ENCODE results near the gene NSL1. TPM values are rescaled to one million over a fixed set of nuclear protein-coding genes. Genes with fewer than 3 reads are reported as not detected.
A peak's percentile ranks its signal among the peaks of the same experiment; 100 is the strongest.

Gene NSL1
- total RNA-seq, 2 experiments from 2014 or later, result 21.2 to 23.7 TPM

DNA sequence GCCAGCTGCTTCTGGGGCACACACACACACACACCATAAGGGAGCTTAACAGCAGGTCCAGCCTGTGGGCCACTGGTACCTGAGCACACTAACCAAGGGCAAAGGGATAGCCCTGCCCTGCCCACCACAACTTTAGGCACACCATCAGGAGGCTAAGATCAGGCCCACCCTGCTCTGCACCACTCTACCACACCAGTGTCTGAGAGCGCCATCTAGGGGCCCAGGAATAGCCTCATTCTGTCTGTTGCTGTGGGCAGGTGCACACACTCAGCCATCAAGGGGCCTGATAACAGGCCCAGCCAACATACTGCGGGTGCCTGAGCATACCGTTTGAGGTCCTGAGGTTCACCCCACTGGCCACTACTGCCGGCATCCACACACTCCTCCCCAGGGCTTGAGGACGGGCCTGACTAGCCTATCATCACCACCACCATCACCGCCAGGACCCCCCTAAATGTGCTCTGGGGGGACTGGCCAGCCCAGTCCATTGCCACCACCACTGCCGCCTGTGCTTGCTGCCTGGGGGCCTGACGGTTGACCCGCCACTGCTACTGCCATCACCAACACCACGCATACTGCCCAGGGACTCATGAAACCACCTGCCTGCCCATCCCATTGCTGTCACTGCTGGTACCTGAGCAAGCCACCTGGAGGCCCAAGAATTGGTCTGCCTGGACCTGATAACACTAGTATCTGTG, 31.3 kb downstream of the NSL1 start:
- peak; percentile 75 for DNase-seq
- H3K27ac Mint-ChIP-seq, result no peak overlapping the region
- intact Hi-C loops (cut with micrococcal nuclease), result loop anchor here (1.0 to 5.0 kb wide), 3 partner anchors 61 to 283 kb away; partner anchors contain the start of gene BATF3
- no peak overlapping the region for H3K4me3 Mint-ChIP-seq
- H3K4me1 Mint-ChIP-seq (ENCODE audit: low read depth), result peaks cover 13% of the 10 kb centered on the region
- H3K36me3 Mint-ChIP-seq (ENCODE audit: low read depth), result peaks cover 11% of the 10 kb centered on the region
- H3K9me3 Mint-ChIP-seq, result no peaks in the 10 kb centered on the region
- CTCF ChIA-PET, result interaction anchor here (0.5 to 2.5 kb wide), 9 partner anchors 9 to 346 kb away, joined by 3 to 10 read pairs (median 5); no protein-coding TSS in a partner anchor
- no peaks in the 10 kb centered on the region for H3K27me3 Mint-ChIP-seq (ENCODE audit: low read depth)

DNA sequence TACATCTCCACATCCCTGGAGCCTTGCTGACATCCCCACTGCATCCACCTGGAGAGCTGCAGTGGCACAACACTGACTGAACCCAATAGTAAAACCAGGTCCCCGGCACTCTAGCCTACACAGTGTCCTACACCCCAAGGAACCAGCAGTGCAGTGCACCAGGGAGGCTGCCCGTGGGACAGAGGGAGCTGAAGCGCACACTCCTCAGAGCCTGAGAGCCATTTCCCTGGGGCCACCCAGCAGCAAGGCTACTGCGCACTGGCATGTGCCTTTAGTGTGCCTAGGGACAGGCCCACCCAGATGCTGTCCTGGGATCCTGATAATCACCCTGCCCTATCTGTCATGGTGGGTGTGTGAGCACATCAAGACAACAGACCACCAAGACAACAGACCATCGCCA, 31.9 kb downstream of the NSL1 start:
- Mint-ChIP-seq H3K27me3 (ENCODE audit: low read depth) (no peaks in the 10 kb centered on the region), H3K4me3 (no peak overlapping the region), H3K27ac (no peak overlapping the region), H3K9me3 (no peaks in the 10 kb centered on the region), H3K4me1 (ENCODE audit: low read depth) (peaks cover 12% of the 10 kb centered on the region), H3K36me3 (ENCODE audit: low read depth) (peaks cover 5% of the 10 kb centered on the region)
- intact Hi-C loops (cut with micrococcal nuclease), result loop anchor here (1.0 to 5.0 kb wide), 3 partner anchors 60 to 282 kb away; partner anchors contain the start of gene BATF3
- DNase-seq, result no peak
- CTCF ChIA-PET, result interaction anchor here (0.5 to 2.5 kb wide), 7 partner anchors 9 to 347 kb away, joined by 3 to 10 read pairs (median 4); no protein-coding TSS in a partner anchor

DNA sequence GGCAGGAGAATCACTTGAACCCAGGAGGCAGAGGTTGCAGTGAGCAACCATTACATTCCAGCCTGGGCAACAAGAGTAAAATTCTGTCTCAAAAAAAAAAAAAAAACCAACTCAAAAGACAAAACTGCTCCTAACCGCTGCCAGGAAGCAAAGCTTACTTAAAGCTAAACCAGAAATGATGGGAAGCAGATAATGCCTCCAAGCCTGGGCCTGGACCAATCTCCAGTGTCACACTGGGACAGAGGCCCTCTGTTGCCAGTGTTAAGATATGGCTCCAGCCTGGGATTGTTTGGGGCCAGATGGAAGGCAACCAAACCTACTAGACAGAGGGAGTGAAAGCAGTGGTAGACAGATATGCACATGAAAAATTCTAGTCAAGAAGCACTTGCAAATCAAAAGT, 36.9 kb downstream of the NSL1 start:
- H3K27me3 Mint-ChIP-seq (ENCODE audit: low read depth), result no peaks in the 10 kb centered on the region
- H3K4me3 Mint-ChIP-seq, result no peak overlapping the region
- no peaks in the 10 kb centered on the region for H3K9me3 Mint-ChIP-seq
- H3K36me3 Mint-ChIP-seq (ENCODE audit: low read depth), result peaks cover 4% of the 10 kb centered on the region
- H3K4me1 Mint-ChIP-seq (ENCODE audit: low read depth), result peaks cover 40% of the 10 kb centered on the region
- intact Hi-C loops (cut with micrococcal nuclease), result loop anchor here (2.0 kb wide), 1 partner anchor 14 kb away; no protein-coding TSS in a partner anchor
- DNase-seq, result no peak
- CTCF ChIA-PET, result interaction anchor here (0.9 to 2.1 kb wide), 3 partner anchors 21 to 90 kb away, joined by 4 to 9 read pairs (median 6); no protein-coding TSS in a partner anchor
- no peak overlapping the region for H3K27ac Mint-ChIP-seq

DNA sequence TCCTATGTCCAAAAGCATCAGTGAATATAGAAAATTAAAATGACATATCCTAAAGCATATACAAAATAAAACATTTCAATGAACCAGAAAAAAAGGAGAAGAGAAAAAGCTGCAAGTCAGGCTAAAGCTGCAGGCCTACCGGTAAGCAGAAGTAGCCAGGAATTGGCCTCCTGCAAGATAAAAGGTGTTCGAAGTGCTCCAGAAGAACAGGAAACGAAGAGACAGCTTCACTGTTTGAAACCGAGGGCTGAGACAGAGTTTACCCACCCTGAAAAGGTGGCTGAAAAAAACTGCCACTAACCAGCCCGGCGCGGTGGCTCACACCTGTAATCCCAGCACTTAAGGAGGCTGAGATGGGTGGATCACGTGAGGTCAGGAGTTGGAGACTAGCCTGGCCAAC, 37.4 kb downstream of the NSL1 start:
- intact Hi-C loops (cut with micrococcal nuclease), result loop anchor here (2.0 kb wide), 1 partner anchor 13 kb away; no protein-coding TSS in a partner anchor
- no peak overlapping the region for H3K4me3 Mint-ChIP-seq
- DNase-seq, result peak; percentile 20
- no peaks in the 10 kb centered on the region for H3K9me3 Mint-ChIP-seq
- peaks cover 4% of the 10 kb centered on the region for H3K36me3 Mint-ChIP-seq (ENCODE audit: low read depth)
- H3K27me3 Mint-ChIP-seq (ENCODE audit: low read depth), result no peaks in the 10 kb centered on the region
- H3K4me1 Mint-ChIP-seq (ENCODE audit: low read depth), result peaks cover 44% of the 10 kb centered on the region
- H3K27ac Mint-ChIP-seq, result no peak overlapping the region
- CTCF ChIA-PET, result interaction anchor here (0.9 to 2.1 kb wide), 5 partner anchors 15 to 89 kb away, joined by 3 to 9 read pairs (median 4); no protein-coding TSS in a partner anchor

DNA sequence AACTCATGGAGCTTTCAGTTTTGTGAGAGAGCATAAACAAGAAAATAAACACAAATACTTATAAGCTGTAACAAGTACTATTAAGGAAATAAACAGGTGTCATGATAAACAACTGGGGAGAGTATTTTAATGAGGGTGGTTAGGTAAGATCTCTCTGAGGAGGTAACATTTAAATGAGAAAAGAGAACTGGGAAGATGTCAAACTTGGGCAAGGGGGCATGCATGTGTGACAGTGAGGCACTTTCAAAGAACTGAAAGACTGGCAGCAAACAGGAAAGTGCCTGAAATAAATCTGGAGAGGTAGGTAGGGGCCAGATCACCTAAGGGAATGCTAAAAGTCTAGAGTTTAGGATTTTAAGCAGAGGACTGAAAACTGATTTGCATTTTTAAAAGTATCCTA, 37.8 kb downstream of the NSL1 start:
- H3K9me3 Mint-ChIP-seq, result no peaks in the 10 kb centered on the region
- DNase-seq, result no peak
- CTCF ChIA-PET, result interaction anchor here (0.6 to 1.7 kb wide), 10 partner anchors 10 to 296 kb away, joined by 3 to 6 read pairs (median 3); partner anchors contain the start of genes NSL1 and TATDN3
- H3K27me3 Mint-ChIP-seq (ENCODE audit: low read depth), result no peaks in the 10 kb centered on the region
- peaks cover 44% of the 10 kb centered on the region for H3K4me1 Mint-ChIP-seq (ENCODE audit: low read depth)
- H3K27ac Mint-ChIP-seq, result no peak overlapping the region
- H3K36me3 Mint-ChIP-seq (ENCODE audit: low read depth), result peaks cover 4% of the 10 kb centered on the region
- no peak overlapping the region for H3K4me3 Mint-ChIP-seq
- intact Hi-C loops (cut with micrococcal nuclease), result loop anchor here (2.0 kb wide), 2 partner anchors 13 to 53 kb away; no protein-coding TSS in a partner anchor

DNA sequence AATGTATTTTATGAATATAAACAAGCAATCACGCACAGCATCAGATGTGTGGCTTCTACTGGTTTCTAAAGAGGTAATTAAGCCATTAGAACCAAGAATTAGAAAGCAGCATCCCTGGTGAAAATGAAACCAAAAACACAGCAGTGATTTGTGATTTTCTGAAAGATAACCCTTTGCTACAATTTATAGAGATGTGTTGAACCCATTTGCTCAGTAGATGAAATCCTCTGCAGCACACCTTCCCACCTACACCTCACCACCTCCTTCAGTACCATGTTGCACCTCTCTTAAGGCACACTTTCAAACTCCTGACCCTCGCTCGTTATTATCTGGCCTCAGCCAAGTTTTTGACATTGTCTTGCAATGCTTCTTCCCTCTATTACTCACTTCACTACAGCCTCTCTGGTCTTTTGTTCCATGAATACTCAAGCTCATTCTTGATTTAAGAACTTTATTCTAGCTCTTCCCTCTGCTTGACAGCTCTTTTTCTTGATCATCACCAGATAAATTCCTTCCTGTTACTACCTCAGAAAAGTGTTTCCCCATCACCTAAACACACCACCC, 38.6 kb downstream of the NSL1 start:
- DNase-seq, result no peak
- intact Hi-C loops (cut with micrococcal nuclease), result loop anchor here (1.0 to 2.0 kb wide), 3 partner anchors 16 to 52 kb away; no protein-coding TSS in a partner anchor
- H3K4me3 Mint-ChIP-seq, result peak overlapping the region; percentile 8
- H3K27ac Mint-ChIP-seq, result peak overlapping the region; percentile 15
- CTCF ChIA-PET, result interaction anchor here (0.6 to 1.8 kb wide), 13 partner anchors 9 to 297 kb away, joined by 3 to 6 read pairs (median 3); partner anchors contain the start of genes NSL1 and TATDN3
- no peaks in the 10 kb centered on the region for H3K27me3 Mint-ChIP-seq (ENCODE audit: low read depth)
- no peaks in the 10 kb centered on the region for H3K9me3 Mint-ChIP-seq
- peaks cover 44% of the 10 kb centered on the region for H3K4me1 Mint-ChIP-seq (ENCODE audit: low read depth)
- peaks cover 4% of the 10 kb centered on the region for H3K36me3 Mint-ChIP-seq (ENCODE audit: low read depth)

DNA sequence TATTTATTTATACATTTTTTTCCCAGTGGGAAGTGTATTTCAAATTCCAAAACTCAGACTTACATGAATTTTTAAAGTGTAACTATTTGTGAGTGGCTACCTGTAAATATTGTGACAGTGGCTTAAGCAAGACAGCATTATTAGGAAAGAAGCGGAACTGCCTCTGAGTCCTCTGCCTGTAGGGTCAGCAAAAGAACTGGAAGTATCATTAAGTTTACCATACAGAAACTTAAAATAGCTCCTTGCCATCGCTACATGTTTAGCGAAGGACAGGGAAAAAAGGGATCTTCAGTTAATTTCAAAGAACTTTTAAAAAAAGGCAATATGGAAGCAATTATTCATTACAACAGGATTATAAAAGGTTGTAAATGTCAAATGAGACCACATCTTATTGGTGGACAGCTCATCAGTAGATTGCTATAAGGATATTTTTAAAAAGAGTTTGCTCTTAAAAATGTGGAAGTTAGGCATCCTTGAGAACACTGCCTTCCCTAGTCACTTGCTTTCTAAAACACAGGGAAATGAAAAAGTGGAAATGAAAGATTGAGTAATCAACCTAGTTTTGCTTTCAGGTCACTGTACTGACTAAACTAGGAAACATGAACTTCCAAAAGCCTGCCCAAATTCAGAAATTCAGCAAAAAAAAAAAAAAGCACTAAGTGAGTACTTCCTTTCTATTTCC, 39.2 kb downstream of the NSL1 start:
- no peak overlapping the region for H3K4me3 Mint-ChIP-seq

DNA sequence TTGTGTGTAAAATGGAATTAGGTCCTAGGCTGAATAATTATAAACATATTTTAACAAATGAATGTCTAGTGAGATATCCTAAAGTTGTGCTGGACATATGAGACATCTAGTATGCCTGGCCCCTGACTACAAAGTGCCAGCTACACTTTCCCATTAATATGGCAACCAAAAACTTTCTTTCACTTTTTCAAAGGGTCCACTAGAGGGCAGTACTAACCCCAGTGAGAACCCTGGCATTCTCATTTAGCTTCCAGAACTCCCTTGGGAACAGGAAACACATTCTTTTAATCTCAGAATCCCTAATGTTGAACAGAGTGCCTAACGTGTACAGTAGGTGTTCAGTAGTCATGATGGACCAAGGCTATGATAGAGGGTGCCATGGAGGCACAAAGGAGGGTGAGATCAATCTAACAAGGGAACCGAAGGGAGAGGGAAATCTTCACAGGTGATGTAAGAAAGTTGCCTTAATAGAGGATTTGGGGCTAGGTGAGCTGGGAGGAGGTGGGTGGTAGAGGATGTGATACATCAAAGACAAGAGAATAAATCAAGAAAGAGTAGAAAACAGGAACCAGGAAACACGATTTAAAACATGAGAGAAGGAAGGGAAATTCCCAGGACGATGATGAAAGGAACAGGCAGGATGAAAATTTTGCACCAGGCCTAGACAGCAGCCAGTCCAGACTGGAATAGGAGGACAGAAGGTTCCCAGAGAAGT, 41.6 kb downstream of the NSL1 start:
- Mint-ChIP-seq H3K4me1 (ENCODE audit: low read depth) (peaks cover 54% of the 10 kb centered on the region), H3K9me3 (no peaks in the 10 kb centered on the region), H3K4me3 (no peak overlapping the region), H3K36me3 (ENCODE audit: low read depth) (peaks cover 3% of the 10 kb centered on the region), H3K27me3 (ENCODE audit: low read depth) (no peaks in the 10 kb centered on the region), H3K27ac (peak overlapping the region; percentile 32)
- CTCF ChIA-PET, result interaction anchor here (0.6 to 2.8 kb wide), 20 partner anchors 11 to 288 kb away, joined by 3 to 44 read pairs (median 4); no protein-coding TSS in a partner anchor
- intact Hi-C loops (cut with micrococcal nuclease), result loop anchor here (1.0 to 2.0 kb wide), 4 partner anchors 8 to 245 kb away; partner anchors contain the start of genes NSL1 and TATDN3
- peak; percentile 22 for DNase-seq

More for the DNA sequence above, 39.2 kb downstream of the NSL1 start:
- H3K36me3 Mint-ChIP-seq (ENCODE audit: low read depth), result peaks cover 2% of the 10 kb centered on the region
- H3K27me3 Mint-ChIP-seq (ENCODE audit: low read depth), result no peaks in the 10 kb centered on the region
- no peak for DNase-seq
- peaks cover 44% of the 10 kb centered on the region for H3K4me1 Mint-ChIP-seq (ENCODE audit: low read depth)
- CTCF ChIA-PET, result interaction anchor here (0.6 to 1.8 kb wide), 10 partner anchors 9 to 296 kb away, joined by 3 to 6 read pairs (median 3); no protein-coding TSS in a partner anchor
- H3K27ac Mint-ChIP-seq, result no peak overlapping the region
- intact Hi-C loops (cut with micrococcal nuclease), result loop anchor here (1.0 to 2.0 kb wide), 3 partner anchors 17 to 52 kb away; no protein-coding TSS in a partner anchor
- H3K9me3 Mint-ChIP-seq, result no peaks in the 10 kb centered on the region

DNA sequence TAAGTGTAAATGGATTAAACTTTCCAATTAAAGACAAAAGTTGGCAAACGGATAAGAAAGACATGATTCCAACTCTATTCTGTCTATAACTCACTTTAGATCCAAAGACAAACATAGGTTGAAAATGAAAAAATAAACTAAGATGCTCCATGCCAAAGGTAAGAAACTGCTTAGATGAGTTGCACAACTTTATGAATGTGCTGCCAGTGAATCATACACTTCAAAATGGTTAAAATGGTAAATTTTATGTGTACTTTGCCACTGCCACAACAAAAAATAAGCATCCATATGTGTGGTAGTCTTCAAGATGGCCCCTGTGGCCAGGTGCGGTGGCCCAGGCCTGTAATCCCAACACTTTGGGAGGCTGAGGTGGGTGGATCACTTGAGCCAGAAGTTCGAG, 45.0 kb downstream of the NSL1 start:
- DNase-seq, result no peak
- peaks cover 5% of the 10 kb centered on the region for H3K9me3 Mint-ChIP-seq
- H3K27me3 Mint-ChIP-seq (ENCODE audit: low read depth), result no peaks in the 10 kb centered on the region
- no peak overlapping the region for H3K4me3 Mint-ChIP-seq
- CTCF ChIA-PET, result interaction anchor here (0.8 to 0.9 kb wide), 3 partner anchors 22 to 45 kb away, joined by 3 to 4 read pairs (median 3); no protein-coding TSS in a partner anchor
- H3K4me1 Mint-ChIP-seq (ENCODE audit: low read depth), result peaks cover 44% of the 10 kb centered on the region
- intact Hi-C loops (cut with micrococcal nuclease), result no loop called here
- peaks cover 6% of the 10 kb centered on the region for H3K36me3 Mint-ChIP-seq (ENCODE audit: low read depth)
- H3K27ac Mint-ChIP-seq, result no peak overlapping the region

DNA sequence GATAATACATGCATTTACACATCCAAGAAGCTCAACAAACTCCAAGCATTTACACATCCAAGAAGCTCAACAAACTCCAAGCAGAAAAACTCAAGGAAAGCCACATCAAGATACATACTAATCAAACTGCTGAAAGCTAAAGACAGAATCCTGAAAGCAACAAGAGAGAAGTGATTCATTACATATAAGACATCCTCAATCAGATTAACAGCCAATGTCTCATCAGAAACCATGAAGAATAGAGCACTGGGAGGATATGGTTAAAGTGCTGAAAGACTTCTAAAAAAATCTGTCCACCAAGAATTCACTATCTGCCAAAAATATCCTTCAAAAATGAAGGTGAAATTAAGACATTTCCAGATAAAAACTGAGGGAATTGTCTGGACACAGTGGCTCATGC, 46.3 kb downstream of the NSL1 start:
- DNase-seq, result no peak
- H3K9me3 Mint-ChIP-seq, result peaks cover 10% of the 10 kb centered on the region
- H3K4me1 Mint-ChIP-seq (ENCODE audit: low read depth), result peaks cover 44% of the 10 kb centered on the region
- no peaks in the 10 kb centered on the region for H3K27me3 Mint-ChIP-seq (ENCODE audit: low read depth)
- intact Hi-C loops (cut with micrococcal nuclease), result no loop called here
- peaks cover 11% of the 10 kb centered on the region for H3K36me3 Mint-ChIP-seq (ENCODE audit: low read depth)
- H3K4me3 Mint-ChIP-seq, result no peak overlapping the region
- H3K27ac Mint-ChIP-seq, result no peak overlapping the region
- CTCF ChIA-PET, result interaction anchor here (1.5 kb wide), 1 partner anchor 43 kb away, joined by 4 read pairs; no protein-coding TSS in a partner anchor

DNA sequence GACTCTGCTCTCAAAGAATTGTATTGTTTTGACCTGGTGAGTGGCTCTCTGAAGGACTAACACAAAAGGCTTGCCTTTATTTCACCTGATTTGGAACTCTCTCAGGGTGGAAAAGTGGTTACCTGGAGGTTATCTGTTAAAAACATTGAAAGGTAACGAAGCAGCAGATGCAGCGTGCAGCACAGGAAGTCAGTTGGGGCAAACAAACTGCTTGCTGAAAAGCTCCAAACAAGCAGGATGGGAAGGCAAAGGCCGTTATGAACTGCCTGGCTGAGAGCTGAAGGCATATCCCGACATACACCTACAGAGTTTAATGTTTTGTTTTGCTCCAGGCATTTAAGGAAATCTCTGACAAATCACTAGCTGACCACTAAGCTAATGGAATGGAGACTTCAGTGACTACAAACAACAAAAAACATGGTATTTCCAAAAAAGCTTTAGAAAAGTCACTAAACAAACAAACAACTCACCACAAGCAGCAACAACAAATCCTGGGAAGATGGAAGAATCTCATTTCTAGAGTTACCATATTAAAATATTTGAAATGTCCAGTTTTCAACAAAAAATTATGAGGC, 47.6 kb downstream of the NSL1 start:
- H3K4me1 Mint-ChIP-seq (ENCODE audit: low read depth), result peaks cover 40% of the 10 kb centered on the region

More for the DNA sequence above, 47.6 kb downstream of the NSL1 start:
- Mint-ChIP-seq H3K9me3 (peaks cover 10% of the 10 kb centered on the region), H3K27me3 (ENCODE audit: low read depth) (no peaks in the 10 kb centered on the region), H3K4me3 (peak overlapping the region; percentile 0), H3K36me3 (ENCODE audit: low read depth) (peaks cover 11% of the 10 kb centered on the region), H3K27ac (no peak overlapping the region)
- intact Hi-C loops (cut with micrococcal nuclease), result no loop called here
- peak; percentile 35 for DNase-seq
- CTCF ChIA-PET, result interaction anchor here (0.6 to 1.9 kb wide), 4 partner anchors 9 to 132 kb away, joined by 3 to 7 read pairs (median 4); no protein-coding TSS in a partner anchor
